Panc1 (cell line): ENCODE results near the gene TMEM229A. TPM values are rescaled to one million over a fixed set of nuclear protein-coding genes. Genes with fewer than 3 reads are reported as not detected.

Experiments
- ATAC-seq: fragments of 200-7000 bp; cut with Tn5 transposase; 2 replicates; pipeline ENCODE4 v1.9.1; 2020; ENCODE audit warnings: mild to moderate bottlenecking, moderate library complexity
- BruUV-seq: library from RNA; stranded (reverse); fragments of 400-500 nt; replicated peaks from 2 replicates; lab custom pipeline; 2021; lab: Mats Ljungman, UMichigan
- CTCF ChIA-PET: fragments of 300-600 bp; sonication (Branson Sonifier 250); formaldehyde crosslinking; loops from one replicate; lab custom pipeline; 2022; ENCODE audit warnings: antibody characterized with exemption; lab: Charles Lee
- POLR2A ChIA-PET: fragments of 300-600 bp; sonication (Branson Sonifier 250); formaldehyde crosslinking; loops from one replicate; lab custom pipeline; 2022; ENCODE audit warnings: antibody characterized with exemption; lab: Charles Lee
- DNase-seq: peaks from one replicate; pipeline ENCODE4 v3.0.0-alpha.2; 2010; ENCODE audit warnings: low read depth, low spot score
- H3K27ac ChIP-seq: 2 replicates; pipeline ENCODE4 v1.5.1; 2011; ENCODE audit warnings: mild to moderate bottlenecking, low read length, inconsistent platforms
- H3K27me3 ChIP-seq: fragments of 200-500 bp; sonication (Bioruptor generic); 2 replicates; pipeline ENCODE4 v1.6.0; 2014; ENCODE audit warnings: low read length, inconsistent platforms; ENCODE audit not compliant: control insufficient read depth, insufficient read depth
- H3K36me3 ChIP-seq: fragments of 200-500 bp; sonication (Bioruptor generic); 2 replicates; pipeline ENCODE4 v1.5.1; 2014; ENCODE audit warnings: inconsistent platforms, mild to moderate bottlenecking, low read length, moderate library complexity; ENCODE audit not compliant: control insufficient read depth, insufficient read depth
- H3K4me1 ChIP-seq: 2 replicates; pipeline ENCODE4 v1.5.1; 2011; ENCODE audit warnings: inconsistent platforms, mild to moderate bottlenecking, low read length, moderate library complexity; ENCODE audit not compliant: control insufficient read depth, insufficient read depth
- H3K4me3 ChIP-seq, 2 experiments: 2 replicates each; pipeline ENCODE4 v1.5.1; 2011 to 2012; ENCODE audit warnings: low read depth in 2 of 2, low read length in 2 of 2, mild to moderate bottlenecking in 2 of 2, inconsistent platforms in 1 of 2, moderate library complexity in 1 of 2
- H3K9me3 ChIP-seq: fragments of 200-500 bp; sonication (Bioruptor generic); 2 replicates; pipeline ENCODE4 v1.5.1; 2014; ENCODE audit warnings: low read depth, mild to moderate bottlenecking, inconsistent platforms, low read length, moderate library complexity; ENCODE audit not compliant: control insufficient read depth, insufficient read depth
- POLR2AphosphoS5 ChIP-seq: IDR thresholded peaks from 2 replicates; pipeline ENCODE4 v1.6.1; 2012; ENCODE audit warnings: mild to moderate bottlenecking, low read depth, low read length, moderate library complexity
- SIN3A ChIP-seq: IDR thresholded peaks from 2 replicates; pipeline ENCODE4 v1.6.1; 2012; ENCODE audit warnings: low read depth, mild to moderate bottlenecking, low read length, moderate library complexity, borderline replicate concordance; ENCODE audit not compliant: insufficient read depth
- TCF7L2 ChIP-seq: IDR thresholded peaks from 2 replicates; pipeline ENCODE4 v1.6.1; 2011; ENCODE audit warnings: mild to moderate bottlenecking, low read depth, low read length, inconsistent platforms
- in situ Hi-C: cut with HindIII; loops from 2 replicates; pipeline ENCODE4 v1.10.0; 2016; ENCODE audit warnings: low sequenced_read_pairs, low pct_unique_long_range_greater_than_20kb
- intact Hi-C: fragments of 100-400 bp; cut with micrococcal nuclease; formaldehyde crosslinking; loops from one replicate; pipeline ENCODE4 v1.10.0; 2022; ENCODE audit not compliant: unreplicated experiment
- total RNA-seq: library from RNA; stranded (reverse); gene quantifications from one replicate; pipeline ENCODE4 v1.2.1, GENCODE V29; 2021; ENCODE audit not compliant: unreplicated experiment
- TF ChIP-seq, protein P1 (sequence below): fragments of 450-650 bp; IDR thresholded peaks from 2 replicates; pipeline ENCODE4 v1.5.1; 2017; ENCODE audit warnings: mild to moderate bottlenecking
- TF ChIP-seq, protein P2 (sequence below), 2 experiments: IDR thresholded peaks; 2 replicates each; pipeline ENCODE4 v1.6.1; 2011 to 2012; ENCODE audit warnings: low read depth in 2 of 2, control low read depth in 1 of 2, low read length in 1 of 2, mild to moderate bottlenecking in 1 of 2, moderate library complexity in 1 of 2; ENCODE audit not compliant: insufficient read depth in 1 of 2

The TMEM229A gene
- total RNA-seq, 1 experiment from 2014 or later: not detected

DNA sequence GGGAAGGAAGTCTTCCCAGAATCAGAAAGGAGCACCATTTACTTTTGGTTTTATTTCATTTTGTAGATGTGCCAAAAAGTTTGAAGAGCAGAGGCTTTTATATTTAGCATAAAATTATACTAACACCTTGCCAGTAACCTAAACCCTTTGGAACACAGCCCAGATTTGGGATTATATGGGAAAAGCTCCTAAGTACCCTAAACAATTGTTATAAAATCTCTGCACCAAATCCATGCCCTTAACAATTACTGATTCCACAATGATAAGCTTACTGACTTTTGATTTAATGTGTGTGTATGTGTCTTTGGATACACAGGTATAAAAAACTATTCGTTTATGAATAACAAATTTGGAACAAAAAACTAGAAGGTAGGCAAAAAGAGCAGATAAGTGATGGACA is 39.0 kb upstream of the TMEM229A start:
- no peaks in the 10 kb centered on the region for H3K27me3 ChIP-seq
- intact Hi-C loops: no loop called here
- ATAC-seq (no peak), DNase-seq (no peak)
- no peaks in the 10 kb centered on the region for H3K36me3 ChIP-seq
- no TSS peak for BruUV-seq
- CTCF ChIA-PET: no interaction called here
- POLR2A ChIA-PET: no interaction called here
- H3K9me3 ChIP-seq: no peaks in the 10 kb centered on the region
- in situ Hi-C loops: no loop called here
- no peak overlapping the region for H3K4me3 ChIP-seq
- no peak for TF ChIP-seq SIN3A
- TF ChIP-seq, protein P1, sequence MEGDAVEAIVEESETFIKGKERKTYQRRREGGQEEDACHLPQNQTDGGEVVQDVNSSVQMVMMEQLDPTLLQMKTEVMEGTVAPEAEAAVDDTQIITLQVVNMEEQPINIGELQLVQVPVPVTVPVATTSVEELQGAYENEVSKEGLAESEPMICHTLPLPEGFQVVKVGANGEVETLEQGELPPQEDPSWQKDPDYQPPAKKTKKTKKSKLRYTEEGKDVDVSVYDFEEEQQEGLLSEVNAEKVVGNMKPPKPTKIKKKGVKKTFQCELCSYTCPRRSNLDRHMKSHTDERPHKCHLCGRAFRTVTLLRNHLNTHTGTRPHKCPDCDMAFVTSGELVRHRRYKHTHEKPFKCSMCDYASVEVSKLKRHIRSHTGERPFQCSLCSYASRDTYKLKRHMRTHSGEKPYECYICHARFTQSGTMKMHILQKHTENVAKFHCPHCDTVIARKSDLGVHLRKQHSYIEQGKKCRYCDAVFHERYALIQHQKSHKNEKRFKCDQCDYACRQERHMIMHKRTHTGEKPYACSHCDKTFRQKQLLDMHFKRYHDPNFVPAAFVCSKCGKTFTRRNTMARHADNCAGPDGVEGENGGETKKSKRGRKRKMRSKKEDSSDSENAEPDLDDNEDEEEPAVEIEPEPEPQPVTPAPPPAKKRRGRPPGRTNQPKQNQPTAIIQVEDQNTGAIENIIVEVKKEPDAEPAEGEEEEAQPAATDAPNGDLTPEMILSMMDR: no peak
- TF ChIP-seq, protein P2, sequence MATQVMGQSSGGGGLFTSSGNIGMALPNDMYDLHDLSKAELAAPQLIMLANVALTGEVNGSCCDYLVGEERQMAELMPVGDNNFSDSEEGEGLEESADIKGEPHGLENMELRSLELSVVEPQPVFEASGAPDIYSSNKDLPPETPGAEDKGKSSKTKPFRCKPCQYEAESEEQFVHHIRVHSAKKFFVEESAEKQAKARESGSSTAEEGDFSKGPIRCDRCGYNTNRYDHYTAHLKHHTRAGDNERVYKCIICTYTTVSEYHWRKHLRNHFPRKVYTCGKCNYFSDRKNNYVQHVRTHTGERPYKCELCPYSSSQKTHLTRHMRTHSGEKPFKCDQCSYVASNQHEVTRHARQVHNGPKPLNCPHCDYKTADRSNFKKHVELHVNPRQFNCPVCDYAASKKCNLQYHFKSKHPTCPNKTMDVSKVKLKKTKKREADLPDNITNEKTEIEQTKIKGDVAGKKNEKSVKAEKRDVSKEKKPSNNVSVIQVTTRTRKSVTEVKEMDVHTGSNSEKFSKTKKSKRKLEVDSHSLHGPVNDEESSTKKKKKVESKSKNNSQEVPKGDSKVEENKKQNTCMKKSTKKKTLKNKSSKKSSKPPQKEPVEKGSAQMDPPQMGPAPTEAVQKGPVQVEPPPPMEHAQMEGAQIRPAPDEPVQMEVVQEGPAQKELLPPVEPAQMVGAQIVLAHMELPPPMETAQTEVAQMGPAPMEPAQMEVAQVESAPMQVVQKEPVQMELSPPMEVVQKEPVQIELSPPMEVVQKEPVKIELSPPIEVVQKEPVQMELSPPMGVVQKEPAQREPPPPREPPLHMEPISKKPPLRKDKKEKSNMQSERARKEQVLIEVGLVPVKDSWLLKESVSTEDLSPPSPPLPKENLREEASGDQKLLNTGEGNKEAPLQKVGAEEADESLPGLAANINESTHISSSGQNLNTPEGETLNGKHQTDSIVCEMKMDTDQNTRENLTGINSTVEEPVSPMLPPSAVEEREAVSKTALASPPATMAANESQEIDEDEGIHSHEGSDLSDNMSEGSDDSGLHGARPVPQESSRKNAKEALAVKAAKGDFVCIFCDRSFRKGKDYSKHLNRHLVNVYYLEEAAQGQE (IDR thresholded peaks at IDR 0.05; ENCODE audit: insufficient read depth in 1 of 2, low read depth in 2 of 2, low read length in 1 of 2): no peak
- no peak for TF ChIP-seq POLR2AphosphoS5
- no peak for TF ChIP-seq TCF7L2
- H3K27ac ChIP-seq: no peak overlapping the region
- H3K4me1 ChIP-seq: no peaks in the 10 kb centered on the region

DNA sequence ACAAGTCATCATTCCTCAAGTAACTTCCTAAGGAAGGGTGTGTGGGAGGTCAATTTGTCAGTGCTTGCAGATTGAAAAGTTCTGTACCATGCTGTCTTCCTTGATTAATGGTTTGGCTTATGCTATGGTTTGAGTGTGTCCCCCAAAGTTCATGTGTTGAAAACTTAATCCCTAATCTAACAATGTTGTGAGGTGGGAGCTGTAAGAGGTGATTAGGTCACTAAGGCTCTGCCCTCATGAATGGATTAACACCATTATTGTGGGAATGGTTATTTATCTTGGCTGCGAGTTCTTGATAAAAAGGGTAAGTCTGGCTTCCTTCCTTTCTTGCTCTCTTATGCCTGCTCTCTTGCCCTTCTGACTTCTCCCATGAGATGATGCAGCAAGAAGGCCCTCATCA is 29.3 kb upstream of the TMEM229A start:
- Histone ChIP-seq H3K27ac (no peak overlapping the region), H3K4me3 (no peak overlapping the region), H3K36me3 (no peaks in the 10 kb centered on the region), H3K27me3 (no peaks in the 10 kb centered on the region), H3K4me1 (no peaks in the 10 kb centered on the region), H3K9me3 (no peaks in the 10 kb centered on the region)
- DNase-seq (no peak), ATAC-seq (no peak)
- ChIA-PET CTCF (no interaction called here), POLR2A (no interaction called here)
- in situ Hi-C loops: no loop called here
- BruUV-seq: no TSS peak
- intact Hi-C loops: no loop called here
- no peak for TF ChIP-seq POLR2AphosphoS5
- no peak for TF ChIP-seq TCF7L2
- TF ChIP-seq, protein P2 (IDR thresholded peaks at IDR 0.05; ENCODE audit: insufficient read depth in 1 of 2, low read depth in 2 of 2, low read length in 1 of 2): no peak
- TF ChIP-seq, protein P1: no peak
- TF ChIP-seq SIN3A: no peak
